Measurements from ENCODE around the gene SGCE.

GRCh38 chr7:94578614-94579013 is 77.3 kb downstream of the SGCE start:
- no peak for TF ChIP-seq CTCF (conservative IDR thresholded peaks at IDR 0.05 in 1 of 2, IDR thresholded peaks at IDR 0.05 in 1 of 2; ENCODE audit: extremely low read depth in 1 of 2, insufficient read depth in 1 of 2, low read depth in 1 of 2, low read length in 2 of 2)
- no peak for TF ChIP-seq EZH2 (IDR thresholded peaks at IDR 0.05; ENCODE audit: borderline replicate concordance, low read length)

Measured in mammary epithelial cell (primary cell).